ENCODE data around the gene WDR59. TPM values are rescaled to one million over a fixed set of nuclear protein-coding genes. Genes with fewer than 3 reads are reported as not detected.

The WDR59 gene
- total and polyA plus RNA-seq, 2 of the 4 experiments (the other 2 are of a cell fraction): 29.4 to 44.6 TPM

DNA sequence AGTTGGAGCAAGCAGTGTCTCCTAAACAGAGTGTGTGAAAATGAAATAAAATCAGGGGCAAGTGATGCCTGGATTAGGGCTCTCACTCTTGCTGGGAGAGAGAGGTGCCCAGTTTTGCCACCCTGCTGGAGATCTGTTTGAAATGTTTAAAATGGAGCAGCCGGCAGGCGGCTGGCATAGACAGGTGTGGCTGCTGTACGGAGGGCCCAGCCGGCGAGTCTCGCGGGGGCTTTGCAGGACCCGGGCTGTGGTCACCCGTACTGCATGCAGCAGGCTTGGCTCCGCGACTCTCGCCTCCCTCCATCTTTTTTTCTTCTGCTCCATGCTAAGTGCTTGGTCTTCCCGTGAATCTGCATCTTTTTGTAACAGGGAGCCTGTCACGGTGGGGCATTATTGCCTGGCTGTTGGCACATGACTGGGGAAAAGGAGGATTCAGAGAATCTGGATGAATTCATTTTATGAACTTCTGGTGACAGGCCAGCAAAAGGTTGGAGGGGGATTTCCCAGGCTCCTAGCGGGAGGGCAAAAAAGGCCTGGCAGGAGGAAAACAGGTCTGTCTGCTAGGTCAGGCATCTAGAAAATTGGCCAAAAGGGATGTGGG lies 15.7 kb upstream of the WDR59 start:
- WGBS, 2 experiments (ENCODE audit: extremely low coverage in 2 of 2, insufficient read length in 1 of 2): 14% methylated on average over 3 of the region's 15 CpGs; no CpG with 5 or more reads in 1 of the 2 experiments
- H2AK9ac ChIP-seq (replicated peaks; ENCODE audit: low read depth, low read length, poor library complexity): peak overlapping the region; percentile 68
- no TSS peak for BruUV-seq (replicated peaks)
- H3K4ac ChIP-seq (ENCODE audit: low read depth, low read length): peak overlapping the region; percentile 32
- H3K23ac ChIP-seq (ENCODE audit: low read depth, low read length): peak overlapping the region; percentile 82; the same call in 1 of the 2 replicates
- peak overlapping the region; percentile 79 for H3K4me3 ChIP-seq (ENCODE audit: insufficient read depth, low read depth, low read length)
- H3K14ac ChIP-seq (replicated peaks; ENCODE audit: low read depth, low read length): peak overlapping the region; percentile 76
- H2BK20ac ChIP-seq (ENCODE audit: low read depth, low read length): 0 out of 2 replicates have a peak overlapping the region, but pooled peaks have one; percentile 4
- peaks cover 11% of the 10 kb centered on the region for H3K9me1 ChIP-seq (ENCODE audit: insufficient read depth, low read length)
- H3K27me3 ChIP-seq (ENCODE audit: control insufficient read depth, insufficient read depth, low read length): no peaks in the 10 kb centered on the region
- peaks cover 10% of the 10 kb centered on the region for H3K4me1 ChIP-seq (ENCODE audit: control insufficient read depth, insufficient read depth, low read length)
- dilution Hi-C loops (cut with HindIII; ENCODE audit: low sequenced_read_pairs, unreplicated experiment): no loop called here
- TF ChIP-seq CHD1 (IDR thresholded peaks at IDR 0.05; ENCODE audit: low read depth, low read length) (no peak), FOS (IDR thresholded peaks at IDR 0.05; ENCODE audit: low read depth, low read length) (no peak), SMC3 (IDR thresholded peaks at IDR 0.05; ENCODE audit: low read depth, low read length) (no peak), MAFK (IDR thresholded peaks at IDR 0.05; ENCODE audit: low read depth, low read length) (no peak), MAZ (IDR thresholded peaks at IDR 0.05; ENCODE audit: borderline replicate concordance, low read depth, low read length) (no peak), CEBPB (IDR thresholded peaks at IDR 0.05; ENCODE audit: low read depth, low read length) (no peak), NFE2L2 (IDR thresholded peaks at IDR 0.05; ENCODE audit: low read depth, low read length) (no peak), USF2 (IDR thresholded peaks at IDR 0.05; ENCODE audit: low read depth, low read length) (no peak), POLR2A (IDR thresholded peaks at IDR 0.05; ENCODE audit: low read depth, low read length) (no peak), RFX5 (IDR thresholded peaks at IDR 0.05; ENCODE audit: low read depth, low read length) (no peak)
- TF ChIP-seq, protein P1, sequence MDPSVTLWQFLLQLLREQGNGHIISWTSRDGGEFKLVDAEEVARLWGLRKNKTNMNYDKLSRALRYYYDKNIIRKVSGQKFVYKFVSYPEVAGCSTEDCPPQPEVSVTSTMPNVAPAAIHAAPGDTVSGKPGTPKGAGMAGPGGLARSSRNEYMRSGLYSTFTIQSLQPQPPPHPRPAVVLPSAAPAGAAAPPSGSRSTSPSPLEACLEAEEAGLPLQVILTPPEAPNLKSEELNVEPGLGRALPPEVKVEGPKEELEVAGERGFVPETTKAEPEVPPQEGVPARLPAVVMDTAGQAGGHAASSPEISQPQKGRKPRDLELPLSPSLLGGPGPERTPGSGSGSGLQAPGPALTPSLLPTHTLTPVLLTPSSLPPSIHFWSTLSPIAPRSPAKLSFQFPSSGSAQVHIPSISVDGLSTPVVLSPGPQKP (IDR thresholded peaks at IDR 0.05; ENCODE audit: borderline replicate concordance, low read depth, low read length): no peak
- TF ChIP-seq, protein P2, sequence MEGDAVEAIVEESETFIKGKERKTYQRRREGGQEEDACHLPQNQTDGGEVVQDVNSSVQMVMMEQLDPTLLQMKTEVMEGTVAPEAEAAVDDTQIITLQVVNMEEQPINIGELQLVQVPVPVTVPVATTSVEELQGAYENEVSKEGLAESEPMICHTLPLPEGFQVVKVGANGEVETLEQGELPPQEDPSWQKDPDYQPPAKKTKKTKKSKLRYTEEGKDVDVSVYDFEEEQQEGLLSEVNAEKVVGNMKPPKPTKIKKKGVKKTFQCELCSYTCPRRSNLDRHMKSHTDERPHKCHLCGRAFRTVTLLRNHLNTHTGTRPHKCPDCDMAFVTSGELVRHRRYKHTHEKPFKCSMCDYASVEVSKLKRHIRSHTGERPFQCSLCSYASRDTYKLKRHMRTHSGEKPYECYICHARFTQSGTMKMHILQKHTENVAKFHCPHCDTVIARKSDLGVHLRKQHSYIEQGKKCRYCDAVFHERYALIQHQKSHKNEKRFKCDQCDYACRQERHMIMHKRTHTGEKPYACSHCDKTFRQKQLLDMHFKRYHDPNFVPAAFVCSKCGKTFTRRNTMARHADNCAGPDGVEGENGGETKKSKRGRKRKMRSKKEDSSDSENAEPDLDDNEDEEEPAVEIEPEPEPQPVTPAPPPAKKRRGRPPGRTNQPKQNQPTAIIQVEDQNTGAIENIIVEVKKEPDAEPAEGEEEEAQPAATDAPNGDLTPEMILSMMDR (conservative IDR thresholded peaks at IDR 0.05; ENCODE audit: low read depth, low read length): no peak
- H4K8ac ChIP-seq (ENCODE audit: low read depth in 2 of 2, low read length in 2 of 2): peak overlapping the region in 1 of 2 experiments; percentile 20; a peak in 1 of 4 replicates
- no peak overlapping the region for H4K5ac ChIP-seq (ENCODE audit: low read depth, low read length)
- peaks cover 51% of the 10 kb centered on the region for H4K20me1 ChIP-seq (ENCODE audit: insufficient read depth, low read length)
- peak overlapping the region; percentile 86 for H3K4me2 ChIP-seq (ENCODE audit: low read depth, low read length)
- peak overlapping the region; percentile 4; the same call in 2 of the 3 replicates for H2BK15ac ChIP-seq (ENCODE audit: low read depth, low read length)
- peak overlapping the region; percentile 66 for H2AK5ac ChIP-seq (ENCODE audit: low read depth, low read length)
- in situ Hi-C loops (cut with MboI; ENCODE audit: low sequenced_read_pairs): loop anchor here (5.0 kb wide), 1 partner anchor 107 kb away; no protein-coding TSS in a partner anchor
- H3K18ac ChIP-seq (ENCODE audit: low read depth, low read length): peak overlapping the region; percentile 34; the same call in 1 of the 2 replicates
- POLR2A ChIA-PET (ENCODE audit: unreplicated experiment): interaction anchor here (0.7 kb wide), 1 partner anchor 126 kb away, joined by 3 read pairs; no protein-coding TSS in a partner anchor
- peak overlapping the region; percentile 69 for H2BK5ac ChIP-seq (ENCODE audit: low read depth, low read length, poor library complexity, severe bottlenecking)
- peaks cover 34 to 54% of the 10 kb centered on the region in 2 experiments for H3K79me1 ChIP-seq (ENCODE audit: low read depth in 1 of 2, low read length in 2 of 2)
- peaks cover 4% of the 10 kb centered on the region; the same call in 1 of the 2 replicates for H3K36me3 ChIP-seq (ENCODE audit: control insufficient read depth, insufficient read depth, low read length)
- peak overlapping the region; percentile 62 for H3K27ac ChIP-seq (ENCODE audit: insufficient read depth, low read length)
- CTCF ChIA-PET: interaction anchor here (2.2 kb wide), 1 partner anchor 111 kb away, joined by 9 read pairs; no protein-coding TSS in a partner anchor
- H3K9me3 ChIP-seq (ENCODE audit: control insufficient read depth, insufficient read depth, low read length): no peaks in the 10 kb centered on the region
- H2BK120ac ChIP-seq (ENCODE audit: low read depth, low read length): no peak overlapping the region; the same call in 1 of the 2 replicates
- H4K91ac ChIP-seq (ENCODE audit: insufficient read depth, low read depth, low read length): peak overlapping the region; percentile 2; the same call in 1 of the 2 replicates
- peak overlapping the region; percentile 86 for H3K9ac ChIP-seq (ENCODE audit: low read depth, low read length)
- peak overlapping the region; percentile 83 for H2AFZ ChIP-seq (replicated peaks; ENCODE audit: low read length, poor library complexity)
- intact Hi-C loops (cut with micrococcal nuclease): no loop called here
- peak; percentile 37 for DNase-seq
- H3K56ac ChIP-seq (ENCODE audit: extremely low read depth, insufficient read depth, low read length): no peak overlapping the region
- peak; percentile 3 for ATAC-seq (ENCODE audit: low read depth)

All from IMR-90 (cell line).